Right atrium auricular region (tissue), 2 donors: ENCODE measurements around the gene PARD3B. TPM values are rescaled to one million over a fixed set of nuclear protein-coding genes. Genes with fewer than 3 reads are reported as not detected.

ENCODE experiments used
- DNase-seq: peaks from one replicate; pipeline ENCODE4 v3.0.0-alpha.2; 2019; ENCODE audit warnings: low spot score
- H3K27ac ChIP-seq, 2 donors: fragments of 200-600 bp; sonication (generic); 1 replicate in 1 of 2; 2 replicates in 1 of 2; pipeline ENCODE4 v1.5.1; 2016 to 2019
- H3K27me3 ChIP-seq, 2 donors: fragments of 200-600 bp; sonication (generic); one replicate each; pipeline versions ENCODE4 v1.5.1 to v1.6.0; 2017 to 2019
- H3K36me3 ChIP-seq: fragments of 200-600 bp; sonication (generic); one replicate; pipeline ENCODE4 v1.5.1; 2016
- H3K4me1 ChIP-seq, 2 donors: fragments of 200-600 bp; sonication (generic); one replicate each; pipeline versions ENCODE4 v1.5.1 to v1.6.0; 2017 to 2019
- H3K4me3 ChIP-seq, 2 donors: fragments of 200-600 bp; sonication (generic); 1 replicate in 1 of 2; 2 replicates in 1 of 2; pipeline ENCODE4 v1.5.1; 2017 to 2019; ENCODE audit warnings: mild to moderate bottlenecking in 1 of 2, moderate library complexity in 1 of 2
- H3K9me3 ChIP-seq, 2 donors: fragments of 200-600 bp; sonication (generic); one replicate each; pipeline ENCODE4 v1.5.1; 2019
- total RNA-seq, 2 donors: library from RNA; depleted of rRNA; stranded (reverse); fragments of >200 nt; gene quantifications; one replicate each; pipeline ENCODE4 v1.1.0, GENCODE V29; 2016
- TF ChIP-seq, protein P1 (sequence below), 2 donors: fragments of 200-600 bp; sonication (generic); IDR thresholded peaks; one replicate each; pipeline ENCODE4 v1.5.1; 2019; ENCODE audit warnings: antibody characterized with exemption in 2 of 2

PARD3B gene
- total RNA-seq, 2 donors from 2014 or later: 7.4 to 12.2 TPM

DNA sequence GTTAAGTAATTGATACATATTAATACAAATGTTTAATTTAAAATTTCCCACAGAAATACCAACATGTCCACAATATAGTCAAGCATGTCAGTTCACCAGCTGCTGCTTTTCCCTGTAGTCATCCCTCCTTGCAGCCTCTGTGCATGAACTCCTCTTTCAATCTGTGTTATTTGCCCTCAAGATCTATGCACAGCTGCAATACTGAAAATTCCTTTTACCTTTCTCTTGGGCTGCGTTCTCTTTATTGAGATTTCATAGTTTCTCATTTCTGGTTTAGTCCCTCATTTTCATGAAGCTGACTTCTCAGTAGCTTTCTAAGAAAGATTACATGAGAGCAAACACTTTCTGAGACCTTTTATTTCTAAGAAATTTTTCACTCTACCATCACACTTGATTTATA, 464.9 kb downstream of the PARD3B start:
- no peaks in the 10 kb centered on the region for H3K36me3 ChIP-seq
- DNase-seq: no peak
- TF ChIP-seq, protein P1, sequence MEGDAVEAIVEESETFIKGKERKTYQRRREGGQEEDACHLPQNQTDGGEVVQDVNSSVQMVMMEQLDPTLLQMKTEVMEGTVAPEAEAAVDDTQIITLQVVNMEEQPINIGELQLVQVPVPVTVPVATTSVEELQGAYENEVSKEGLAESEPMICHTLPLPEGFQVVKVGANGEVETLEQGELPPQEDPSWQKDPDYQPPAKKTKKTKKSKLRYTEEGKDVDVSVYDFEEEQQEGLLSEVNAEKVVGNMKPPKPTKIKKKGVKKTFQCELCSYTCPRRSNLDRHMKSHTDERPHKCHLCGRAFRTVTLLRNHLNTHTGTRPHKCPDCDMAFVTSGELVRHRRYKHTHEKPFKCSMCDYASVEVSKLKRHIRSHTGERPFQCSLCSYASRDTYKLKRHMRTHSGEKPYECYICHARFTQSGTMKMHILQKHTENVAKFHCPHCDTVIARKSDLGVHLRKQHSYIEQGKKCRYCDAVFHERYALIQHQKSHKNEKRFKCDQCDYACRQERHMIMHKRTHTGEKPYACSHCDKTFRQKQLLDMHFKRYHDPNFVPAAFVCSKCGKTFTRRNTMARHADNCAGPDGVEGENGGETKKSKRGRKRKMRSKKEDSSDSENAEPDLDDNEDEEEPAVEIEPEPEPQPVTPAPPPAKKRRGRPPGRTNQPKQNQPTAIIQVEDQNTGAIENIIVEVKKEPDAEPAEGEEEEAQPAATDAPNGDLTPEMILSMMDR (IDR thresholded peaks at IDR 0.05): no peak

DNA sequence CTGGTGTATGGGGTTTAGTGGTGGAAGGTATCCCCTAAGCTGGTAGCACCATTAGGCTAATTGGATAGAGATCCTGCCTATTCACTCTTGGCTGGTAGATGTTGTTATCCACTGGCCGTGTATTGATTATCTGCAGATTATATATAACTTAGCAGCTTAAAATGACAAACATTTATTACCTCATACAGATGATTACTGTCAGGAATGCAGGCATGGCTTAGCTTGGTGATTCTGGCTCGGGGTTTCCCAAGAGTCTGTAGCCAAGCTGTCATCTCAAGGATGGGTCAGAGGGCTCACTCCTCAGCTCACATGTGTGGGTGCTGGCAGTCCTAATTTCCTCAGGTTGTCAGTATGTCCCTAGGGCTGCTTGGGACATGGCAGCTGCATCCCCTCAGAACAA, 465.8 kb downstream of the PARD3B start:
- Histone ChIP-seq H3K9me3 (peaks cover 0 to 7% of the 10 kb centered on the region in 2 donors), H3K36me3 (no peaks in the 10 kb centered on the region), H3K4me1 (no peaks in the 10 kb centered on the region), H3K4me3 (no peak overlapping the region), H3K27me3 (no peaks in the 10 kb centered on the region), H3K27ac (no peak overlapping the region)
- TF ChIP-seq, protein P1 (IDR thresholded peaks at IDR 0.05): no peak
- DNase-seq: no peak

More for the DNA sequence above, 464.9 kb downstream of the PARD3B start:
- Histone ChIP-seq H3K27ac (no peak overlapping the region), H3K27me3 (no peaks in the 10 kb centered on the region), H3K4me3 (no peak overlapping the region), H3K4me1 (no peaks in the 10 kb centered on the region), H3K9me3 (peaks cover 0 to 7% of the 10 kb centered on the region in 2 donors)

GRCh38 chr2:205012961-205013360, 467.7 kb downstream of the PARD3B start:
- H3K4me1 ChIP-seq: no peaks in the 10 kb centered on the region
- no peaks in the 10 kb centered on the region for H3K9me3 ChIP-seq
- no peak for DNase-seq
- H3K4me3 ChIP-seq: no peak overlapping the region
- H3K27me3 ChIP-seq: no peaks in the 10 kb centered on the region
- H3K36me3 ChIP-seq: no peaks in the 10 kb centered on the region
- TF ChIP-seq, protein P1 (IDR thresholded peaks at IDR 0.05): no peak
- no peak overlapping the region for H3K27ac ChIP-seq

GRCh38 chr2:205013586-205013985, 468.3 kb downstream of the PARD3B start:
- Histone ChIP-seq H3K4me1 (no peaks in the 10 kb centered on the region), H3K4me3 (no peak overlapping the region), H3K27ac (no peak overlapping the region), H3K36me3 (no peaks in the 10 kb centered on the region), H3K9me3 (no peaks in the 10 kb centered on the region), H3K27me3 (no peaks in the 10 kb centered on the region)
- DNase-seq: no peak
- TF ChIP-seq, protein P1 (IDR thresholded peaks at IDR 0.05): no peak

- Histone ChIP-seq H3K27ac (no peak overlapping the region), H3K36me3 (no peaks in the 10 kb centered on the region), H3K4me1 (no peaks in the 10 kb centered on the region), H3K4me3 (no peak overlapping the region), H3K27me3 (no peaks in the 10 kb centered on the region), H3K9me3 (no peaks in the 10 kb centered on the region)
- TF ChIP-seq, protein P1 (IDR thresholded peaks at IDR 0.05): no peak
- no peak for DNase-seq
Observed at GRCh38 chr2:205014201-205014600, 468.9 kb downstream of the PARD3B start.

GRCh38 chr2:205017381-205017780, 472.1 kb downstream of the PARD3B start:
- H3K36me3 ChIP-seq: no peaks in the 10 kb centered on the region
- H3K4me1 ChIP-seq: no peaks in the 10 kb centered on the region
- peaks cover 0 to 3% of the 10 kb centered on the region in 2 donors for H3K9me3 ChIP-seq
- TF ChIP-seq, protein P1 (IDR thresholded peaks at IDR 0.05): no peak
- H3K4me3 ChIP-seq: no peak overlapping the region
- H3K27ac ChIP-seq: no peak overlapping the region
- no peak for DNase-seq
- H3K27me3 ChIP-seq: no peaks in the 10 kb centered on the region
